NB4 (cell line): ENCODE measurements around the gene IYD.
"Not testable (repeated sequence)": the region's sequence is repeated elsewhere in the genome, so short reads cannot be mapped to it uniquely, and the experiment has no call there.

Experiments used
- DNase-seq: peaks from one replicate; pipeline ENCODE4 v3.0.0; 2010; ENCODE audit warnings: low read depth
- H3K4me3 ChIP-seq: one replicate; pipeline ENCODE4 v1.5.1; 2011; ENCODE audit warnings: mild to moderate bottlenecking, low read depth, low read length, moderate library complexity
- CTCF ChIP-seq: IDR thresholded peaks from one replicate; pipeline ENCODE4 v1.5.1; 2012; ENCODE audit warnings: low read depth, low read length
- MAX ChIP-seq: IDR thresholded peaks from 2 replicates; pipeline ENCODE4 v1.6.1; 2011; ENCODE audit warnings: low read depth, low read length
- MYC ChIP-seq: IDR thresholded peaks from 2 replicates; pipeline ENCODE4 v1.6.1; 2011; ENCODE audit warnings: low read depth, low read length
- POLR2A ChIP-seq: IDR thresholded peaks from 2 replicates; pipeline ENCODE4 v1.6.1; 2011; ENCODE audit warnings: mild to moderate bottlenecking; ENCODE audit not compliant: insufficient read length; ENCODE audit errors: extremely low read depth

IYD gene

GRCh38 chr6:150369408-150369807 lies 596 bp downstream of the IYD start:
- no peak for DNase-seq
- H3K4me3 ChIP-seq = no peak overlapping the region
- TF ChIP-seq MAX = no peak
- no peak for TF ChIP-seq POLR2A
- TF ChIP-seq CTCF = no peak
- no peak for TF ChIP-seq MYC

- H3K4me3 ChIP-seq = no peak overlapping the region
- no peak for DNase-seq
- no peak for TF ChIP-seq CTCF
- no peak for TF ChIP-seq MYC
- TF ChIP-seq MAX = no peak
- no peak for TF ChIP-seq POLR2A
Measured at GRCh38 chr6:150370112-150370511, 1.3 kb downstream of the IYD start.

GRCh38 chr6:150371356-150371755 lies 2.5 kb downstream of the IYD start:
- TF ChIP-seq CTCF (no peak), MYC (no peak), MAX (no peak), POLR2A (no peak)
- no peak overlapping the region for H3K4me3 ChIP-seq
- no peak for DNase-seq

DNA sequence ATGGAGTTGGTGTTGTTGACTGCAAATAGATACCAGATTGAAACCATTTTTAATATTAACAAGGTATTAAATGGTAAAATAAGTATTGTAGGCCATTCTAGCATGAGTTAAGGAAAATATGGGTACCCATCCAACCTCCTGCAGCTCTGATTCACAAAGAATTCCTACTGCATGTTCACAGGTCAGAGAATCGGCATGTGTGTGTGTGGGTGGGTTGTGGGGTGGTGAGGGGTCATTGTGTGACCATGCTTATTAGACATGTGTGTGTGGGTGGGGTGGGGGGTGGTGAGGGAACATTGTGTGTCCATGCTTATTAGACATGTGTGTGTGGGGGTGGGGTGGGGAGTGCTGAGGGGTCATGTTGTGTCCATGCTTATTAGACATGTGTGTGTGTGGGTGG lies 3.2 kb downstream of the IYD start:
- TF ChIP-seq CTCF = no peak
- TF ChIP-seq MYC = no peak
- no peak for TF ChIP-seq MAX
- no peak for TF ChIP-seq POLR2A
- DNase-seq = no peak

DNA sequence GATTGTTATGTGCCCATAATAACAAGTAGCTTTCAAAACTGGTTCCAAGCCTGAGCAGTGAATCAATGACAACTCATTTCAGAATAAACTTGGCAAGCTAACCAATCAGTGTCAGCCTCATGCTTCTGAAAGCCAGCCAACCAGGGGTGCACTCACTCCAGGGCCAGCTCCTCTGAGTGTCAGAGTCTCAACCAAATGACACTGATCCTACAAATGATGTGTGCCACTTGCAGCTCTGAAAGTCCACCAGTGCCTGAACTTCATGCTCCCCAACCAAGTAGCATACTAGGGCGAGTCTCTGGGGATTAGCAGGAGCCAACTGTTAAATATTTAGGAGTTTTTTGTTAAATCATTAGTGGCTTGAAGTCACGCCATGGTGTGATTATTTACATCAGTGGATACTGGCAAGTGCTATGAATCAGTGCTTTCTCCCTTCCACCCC lies 4.5 kb downstream of the IYD start:
- no peak for TF ChIP-seq CTCF
- no peak overlapping the region for H3K4me3 ChIP-seq
- no peak for DNase-seq

More for the DNA sequence above, 3.2 kb downstream of the IYD start:
- no peak overlapping the region for H3K4me3 ChIP-seq

DNA sequence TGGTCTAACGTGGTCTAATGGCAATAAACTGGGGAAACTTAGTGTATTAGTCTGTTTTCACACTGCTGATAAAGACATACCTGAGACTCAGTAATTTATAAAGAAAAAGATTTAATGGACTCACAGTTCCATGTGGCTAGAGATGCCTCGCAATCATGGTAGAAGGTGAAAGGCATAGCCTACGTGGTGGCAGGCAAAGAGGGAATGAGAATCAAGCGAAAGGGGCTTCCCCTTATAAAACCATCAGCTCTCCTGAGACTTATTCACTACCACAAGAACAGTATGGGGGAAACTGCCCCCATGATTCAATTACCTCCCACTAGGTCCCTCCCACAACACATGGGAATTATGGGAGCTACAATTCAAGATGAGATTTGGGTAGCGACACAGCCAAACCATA lies 5.5 kb downstream of the IYD start:
- DNase-seq, H3K4me3 ChIP-seq: not testable (repeated sequence)

DNA sequence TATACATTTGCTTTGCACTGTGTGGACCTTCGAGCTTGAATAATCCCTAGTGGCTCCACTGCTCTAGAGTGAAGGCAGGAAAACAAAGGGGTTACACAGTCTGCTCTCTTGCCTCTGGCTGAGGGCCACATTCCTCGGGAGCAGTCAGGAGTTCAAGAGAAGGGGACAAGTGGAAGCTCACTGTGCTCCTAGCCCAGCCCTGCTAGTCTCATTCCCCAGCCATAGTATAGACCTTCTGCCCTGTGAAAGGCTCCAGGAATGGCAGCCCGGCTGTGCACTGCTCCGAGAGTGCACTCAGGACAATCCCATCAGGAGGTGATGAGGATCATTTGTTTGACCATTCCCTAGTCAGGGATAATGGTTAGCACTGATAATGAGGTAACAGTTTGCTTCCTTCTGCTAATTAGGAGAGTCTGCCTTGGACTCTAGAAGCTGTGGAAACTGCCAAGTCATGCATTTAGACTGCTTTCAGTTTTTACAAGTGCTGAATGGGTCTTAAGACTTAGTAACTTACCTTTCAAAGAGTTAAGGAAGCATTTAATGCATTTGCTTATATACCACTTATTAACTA lies 8.5 kb downstream of the IYD start:
- H3K4me3 ChIP-seq = no peak overlapping the region
- TF ChIP-seq POLR2A (no peak), MYC (no peak), MAX (no peak), CTCF (no peak)
- no peak for DNase-seq
